Subcutaneous abdominal adipose tissue (tissue), 5 donors: Measurements from ENCODE around the gene PLXNA1.

Experiments used
- H3K27ac ChIP-seq: one replicate; pipeline ENCODE4 v1.7.0; 2013; ENCODE audit warnings: low read depth, mild to moderate bottlenecking, inconsistent platforms, low read length, moderate library complexity
- H3K27me3 ChIP-seq, 5 donors: one replicate each; pipeline ENCODE4 v1.7.0; 2013; ENCODE audit warnings: low read length in 5 of 5, inconsistent platforms in 1 of 5; ENCODE audit not compliant: control insufficient read depth in 5 of 5, insufficient read depth in 4 of 5
- H3K36me3 ChIP-seq, 5 donors: one replicate each; pipeline ENCODE4 v1.7.0; 2013; ENCODE audit warnings: low read length in 5 of 5; ENCODE audit not compliant: control insufficient read depth in 5 of 5, insufficient read depth in 5 of 5
- H3K4me1 ChIP-seq, 5 donors: one replicate each; pipeline ENCODE4 v1.7.0; 2013; ENCODE audit warnings: low read length in 5 of 5, mild to moderate bottlenecking in 3 of 5, moderate library complexity in 1 of 5; ENCODE audit not compliant: control insufficient read depth in 5 of 5, insufficient read depth in 5 of 5
- H3K4me3 ChIP-seq, 5 donors: one replicate each; pipeline ENCODE4 v1.7.0; 2013; ENCODE audit warnings: low read length in 5 of 5, low read depth in 1 of 5
- H3K9ac ChIP-seq, 5 donors: one replicate each; pipeline ENCODE4 v1.7.0; 2013; ENCODE audit warnings: low read length in 5 of 5, mild to moderate bottlenecking in 4 of 5, moderate library complexity in 3 of 5
- H3K9me3 ChIP-seq, 5 donors: one replicate each; pipeline ENCODE4 v1.7.0; 2013; ENCODE audit warnings: low read length in 5 of 5; ENCODE audit not compliant: control insufficient read depth in 5 of 5
- donor health status: healthy.
- donor health status: healthy.
- donor health status: healthy.
- donor health status: healthy.
- donor health status: healthy.

Gene PLXNA1

DNA sequence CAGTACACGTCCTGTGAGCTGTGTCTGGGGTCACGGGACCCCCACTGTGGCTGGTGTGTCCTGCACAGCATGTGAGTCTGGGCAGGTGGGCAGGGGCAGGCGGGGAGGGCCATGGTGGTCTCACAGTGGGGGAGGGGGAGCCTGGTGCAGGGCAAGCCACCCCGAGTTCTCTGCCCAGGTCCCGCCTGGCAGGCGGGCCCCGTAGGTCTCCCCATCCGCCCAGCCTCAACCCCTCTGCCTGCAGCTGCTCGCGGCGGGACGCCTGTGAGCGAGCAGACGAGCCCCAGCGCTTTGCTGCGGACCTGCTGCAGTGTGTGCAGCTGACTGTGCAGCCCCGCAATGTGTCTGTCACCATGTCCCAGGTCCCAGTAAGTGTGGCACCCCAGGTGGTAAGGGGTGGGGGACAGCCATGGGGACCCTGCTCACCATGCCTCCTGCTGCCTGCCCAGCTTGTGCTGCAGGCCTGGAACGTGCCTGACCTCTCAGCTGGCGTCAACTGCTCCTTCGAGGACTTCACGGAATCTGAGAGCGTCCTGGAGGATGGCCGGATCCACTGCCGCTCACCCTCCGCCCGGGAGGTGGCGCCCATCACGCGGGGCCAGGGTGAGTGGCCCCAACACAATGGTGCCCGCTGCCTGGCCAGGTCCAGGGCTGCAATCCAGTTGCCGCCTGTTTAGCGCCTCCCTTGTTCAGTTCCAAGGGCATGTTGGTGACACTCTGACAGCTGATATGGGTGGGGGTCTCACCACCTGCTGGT lies 21.9 kb downstream of the PLXNA1 start:
- peaks cover 0 to 36% (median 9%) of the 10 kb centered on the region in 5 donors for H3K36me3 ChIP-seq
- H3K9me3 ChIP-seq = no peaks in the 10 kb centered on the region
- H3K4me3 ChIP-seq = no peak overlapping the region
- no peak overlapping the region for H3K9ac ChIP-seq
- no peak overlapping the region for H3K27ac ChIP-seq
- H3K4me1 ChIP-seq = peaks cover 2 to 72% (median 49%) of the 10 kb centered on the region in 5 donors
- H3K27me3 ChIP-seq = no peaks in the 10 kb centered on the region

DNA sequence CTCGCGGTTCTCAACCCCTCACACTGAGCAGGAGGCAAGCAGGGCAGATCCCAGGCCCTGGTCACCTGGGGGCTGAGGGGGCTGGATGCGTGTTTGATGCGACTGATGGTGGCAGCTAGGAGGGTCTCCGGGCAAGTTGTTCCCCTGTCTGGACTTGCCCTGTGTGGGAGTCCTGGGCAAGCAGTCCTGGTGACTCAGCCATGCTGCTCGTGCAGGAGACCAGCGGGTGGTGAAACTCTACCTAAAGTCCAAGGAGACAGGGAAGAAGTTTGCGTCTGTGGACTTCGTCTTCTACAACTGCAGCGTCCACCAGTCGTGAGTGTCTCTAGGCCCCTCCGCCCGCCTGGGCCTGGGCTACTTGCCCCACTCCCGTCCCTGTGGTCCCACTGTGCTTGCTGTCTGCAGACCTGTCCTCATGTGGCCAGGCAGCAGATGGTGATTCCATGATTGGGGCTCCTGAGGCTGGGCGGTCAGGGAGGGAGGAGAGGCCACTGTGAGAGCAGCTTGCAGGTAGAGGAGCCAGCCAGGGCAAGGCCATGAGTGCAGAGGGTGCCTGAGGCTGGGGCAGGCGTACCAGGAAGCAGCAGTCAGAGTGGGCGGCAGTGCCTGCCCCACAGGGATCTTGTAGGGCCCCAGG lies 23.1 kb downstream of the PLXNA1 start:
- Histone ChIP-seq H3K27me3 (no peaks in the 10 kb centered on the region), H3K9me3 (no peaks in the 10 kb centered on the region)

DNA sequence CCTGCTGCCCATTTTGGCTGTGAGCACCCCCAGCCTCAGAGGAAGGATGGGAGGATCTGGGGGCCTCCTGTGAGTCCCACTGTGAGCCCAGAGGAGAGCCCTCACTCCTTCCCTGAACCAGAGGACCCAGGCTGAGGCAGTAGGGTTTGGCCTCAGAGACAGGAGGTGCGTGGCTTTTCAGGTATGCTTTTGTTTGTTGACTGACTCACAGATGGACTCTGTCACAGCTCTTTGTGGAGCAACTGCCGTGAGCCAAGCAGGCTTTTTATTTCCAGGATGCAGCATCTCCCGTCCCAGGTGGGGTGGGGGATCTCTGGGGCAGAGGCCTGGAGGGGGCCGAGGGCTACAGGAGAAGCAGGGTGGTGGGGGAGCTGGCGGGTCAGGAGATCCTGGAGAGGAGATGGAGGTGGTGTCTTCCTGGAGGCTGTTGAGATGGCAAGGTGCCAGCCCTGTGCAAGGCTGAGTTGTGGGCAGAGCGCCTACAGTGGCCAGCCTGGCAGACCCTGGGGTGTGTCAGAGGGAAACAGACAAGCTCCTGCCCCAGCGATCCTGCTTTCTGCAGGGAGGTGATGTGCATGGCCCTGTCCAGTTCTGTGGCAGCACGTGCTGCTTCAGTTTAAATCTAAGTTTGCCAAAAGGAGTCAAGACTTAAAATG lies 24.0 kb downstream of the PLXNA1 start:
- Histone ChIP-seq H3K27me3 (no peaks in the 10 kb centered on the region), H3K4me3 (no peak overlapping the region), H3K4me1 (peaks cover 4 to 76% (median 57%) of the 10 kb centered on the region in 5 donors), H3K36me3 (peaks cover 0 to 35% (median 9%) of the 10 kb centered on the region in 5 donors), H3K9me3 (no peaks in the 10 kb centered on the region), H3K9ac (no peak overlapping the region), H3K27ac (no peak overlapping the region)

More for the DNA sequence above, 23.1 kb downstream of the PLXNA1 start:
- Histone ChIP-seq H3K27ac (no peak overlapping the region), H3K4me3 (no peak overlapping the region), H3K4me1 (peaks cover 2 to 76% (median 56%) of the 10 kb centered on the region in 5 donors), H3K9ac (no peak overlapping the region), H3K36me3 (peaks cover 0 to 33% (median 9%) of the 10 kb centered on the region in 5 donors)

DNA sequence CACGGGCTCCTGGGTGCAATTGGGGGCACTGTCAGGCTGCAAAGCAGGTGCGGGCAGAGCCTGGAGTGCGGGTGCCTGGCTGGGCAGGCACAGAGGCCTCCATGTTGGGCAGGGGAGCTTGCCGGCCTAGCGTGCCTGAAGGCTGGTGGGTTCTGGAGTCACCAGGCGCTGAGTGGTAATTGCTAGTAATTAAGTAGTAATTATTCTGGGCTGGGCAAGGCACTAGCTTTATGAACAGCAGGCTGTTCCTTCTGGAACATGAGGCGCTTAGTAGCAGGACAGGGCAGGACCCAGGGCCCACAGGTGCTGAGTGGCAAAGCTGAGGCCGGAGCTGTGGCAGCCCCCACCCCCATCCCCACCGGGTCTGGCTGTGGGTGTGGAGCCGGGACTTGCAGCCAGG lies 25.3 kb downstream of the PLXNA1 start:
- Histone ChIP-seq H3K27ac (no peak overlapping the region), H3K9me3 (no peaks in the 10 kb centered on the region), H3K36me3 (peaks cover 0 to 45% (median 17%) of the 10 kb centered on the region in 5 donors), H3K4me1 (peaks cover 1 to 75% (median 47%) of the 10 kb centered on the region in 5 donors), H3K9ac (no peak overlapping the region), H3K4me3 (no peak overlapping the region), H3K27me3 (no peaks in the 10 kb centered on the region)

DNA sequence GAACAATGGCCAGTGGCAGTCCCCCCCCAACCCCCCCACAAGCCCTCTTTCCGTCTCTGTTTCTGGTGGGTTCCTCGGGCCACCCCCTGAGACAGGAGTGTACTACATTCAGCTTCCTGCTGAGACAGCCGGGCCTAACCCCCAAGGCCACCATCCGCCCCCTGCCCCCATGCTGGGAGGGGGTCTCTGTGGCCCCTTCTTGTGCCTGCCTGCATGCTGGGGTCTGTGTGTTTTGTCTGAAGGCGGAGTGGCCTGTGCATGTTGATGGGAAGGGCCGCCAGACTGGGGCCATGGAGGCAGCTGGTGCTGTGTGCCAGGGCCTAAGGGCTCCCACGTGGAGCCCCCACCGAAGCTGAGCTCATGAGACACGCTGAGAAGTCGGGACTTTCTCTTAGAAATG lies 26.6 kb downstream of the PLXNA1 start:
- H3K4me1 ChIP-seq = peaks cover 1 to 70% (median 41%) of the 10 kb centered on the region in 5 donors
- no peak overlapping the region for H3K9ac ChIP-seq
- H3K27ac ChIP-seq = no peak overlapping the region
- H3K36me3 ChIP-seq = peaks cover 0 to 55% (median 25%) of the 10 kb centered on the region in 5 donors
- no peaks in the 10 kb centered on the region for H3K9me3 ChIP-seq
- H3K27me3 ChIP-seq = no peaks in the 10 kb centered on the region
- H3K4me3 ChIP-seq = no peak overlapping the region

DNA sequence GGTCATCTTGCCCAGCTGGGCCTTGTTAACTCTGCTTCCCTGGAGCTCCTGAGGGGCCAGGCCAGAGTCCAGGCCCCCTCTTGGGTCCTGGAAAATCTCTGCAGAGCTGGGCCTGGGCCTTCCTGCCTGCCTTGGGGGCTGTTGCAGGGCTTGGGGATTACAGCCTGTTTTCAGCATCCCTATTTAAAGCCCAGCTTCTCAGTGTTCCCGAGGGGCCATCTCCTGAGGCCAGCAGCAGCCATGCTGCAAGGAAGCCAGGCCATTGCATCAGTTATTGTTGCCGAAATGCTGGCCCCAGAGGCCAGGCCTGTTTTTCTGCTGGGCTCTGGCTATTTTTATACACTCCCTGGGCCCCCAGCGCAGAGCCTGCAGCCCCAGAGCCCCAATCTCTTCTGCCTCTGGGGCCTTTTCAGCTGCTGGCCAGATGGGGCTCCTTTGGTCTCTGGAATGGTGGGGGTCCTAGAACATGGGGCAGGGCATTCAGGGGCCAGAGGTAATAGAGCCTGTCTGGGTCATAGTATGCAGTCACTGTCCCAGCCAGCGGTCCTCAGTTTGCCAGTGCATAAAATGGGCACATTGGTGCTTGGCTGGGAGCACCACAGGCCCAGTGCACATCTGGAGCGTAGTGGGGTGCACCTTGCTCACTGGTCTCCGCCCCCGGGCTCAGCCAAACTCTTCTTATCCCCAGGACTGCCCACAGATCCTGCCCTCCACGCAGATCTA lies 28.5 kb downstream of the PLXNA1 start:
- Histone ChIP-seq H3K4me1 (peaks cover 1 to 79% (median 49%) of the 10 kb centered on the region in 5 donors), H3K9me3 (no peaks in the 10 kb centered on the region), H3K4me3 (no peak overlapping the region), H3K36me3 (peaks cover 0 to 58% (median 30%) of the 10 kb centered on the region in 5 donors), H3K9ac (peak overlapping the region in 1 of 5 donors; percentile 4), H3K27ac (no peak overlapping the region), H3K27me3 (no peaks in the 10 kb centered on the region)

DNA sequence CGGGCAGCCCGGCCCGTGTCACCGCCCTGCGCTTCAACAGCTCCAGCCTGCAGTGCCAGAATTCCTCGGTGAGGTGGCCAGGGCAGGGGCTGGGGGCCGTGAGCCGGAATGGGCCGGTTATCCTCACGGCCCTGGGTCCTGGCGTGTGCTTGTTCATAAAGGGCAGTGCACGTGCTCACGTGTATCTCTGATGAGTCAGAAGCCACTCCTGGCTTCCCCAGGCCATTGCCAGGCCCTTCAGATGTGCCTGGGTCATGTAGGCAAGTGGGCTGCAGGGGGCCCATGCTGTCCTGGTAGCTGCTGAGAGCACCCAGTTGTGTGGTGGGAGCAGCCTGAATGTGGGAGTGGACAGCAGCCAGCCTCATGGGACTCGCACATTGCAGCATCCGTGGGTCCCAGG lies 29.2 kb downstream of the PLXNA1 start:
- peaks cover 0 to 58% (median 36%) of the 10 kb centered on the region in 5 donors for H3K36me3 ChIP-seq
- no peak overlapping the region for H3K4me3 ChIP-seq
- H3K27me3 ChIP-seq = no peaks in the 10 kb centered on the region
- H3K9me3 ChIP-seq = no peaks in the 10 kb centered on the region
- no peak overlapping the region for H3K27ac ChIP-seq
- no peak overlapping the region for H3K9ac ChIP-seq
- peaks cover 1 to 76% (median 46%) of the 10 kb centered on the region in 5 donors for H3K4me1 ChIP-seq

DNA sequence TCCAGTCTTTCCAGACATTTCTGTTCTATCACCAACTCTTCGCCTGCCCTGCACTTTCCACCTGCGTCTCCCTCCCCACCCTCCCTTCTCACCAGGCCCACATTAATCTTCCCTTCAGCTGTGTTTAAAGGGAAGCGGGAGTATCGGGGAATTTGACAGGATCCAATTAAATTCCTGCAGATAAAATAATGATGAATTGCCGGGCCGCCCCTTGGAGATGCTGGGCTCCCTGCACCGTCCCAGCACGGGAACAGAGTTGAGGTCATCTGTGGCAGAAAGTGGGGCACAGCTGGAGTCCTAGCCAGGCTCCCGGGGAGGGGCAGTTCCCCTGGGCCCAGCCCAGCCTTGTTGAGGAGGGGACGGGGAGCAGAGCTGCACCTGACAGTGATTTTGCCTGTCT lies 30.3 kb downstream of the PLXNA1 start:
- Histone ChIP-seq H3K36me3 (peaks cover 0 to 60% (median 43%) of the 10 kb centered on the region in 5 donors), H3K4me3 (no peak overlapping the region), H3K9ac (no peak overlapping the region), H3K4me1 (peaks cover 1 to 65% (median 42%) of the 10 kb centered on the region in 5 donors), H3K27ac (no peak overlapping the region), H3K9me3 (no peaks in the 10 kb centered on the region), H3K27me3 (no peaks in the 10 kb centered on the region)

DNA sequence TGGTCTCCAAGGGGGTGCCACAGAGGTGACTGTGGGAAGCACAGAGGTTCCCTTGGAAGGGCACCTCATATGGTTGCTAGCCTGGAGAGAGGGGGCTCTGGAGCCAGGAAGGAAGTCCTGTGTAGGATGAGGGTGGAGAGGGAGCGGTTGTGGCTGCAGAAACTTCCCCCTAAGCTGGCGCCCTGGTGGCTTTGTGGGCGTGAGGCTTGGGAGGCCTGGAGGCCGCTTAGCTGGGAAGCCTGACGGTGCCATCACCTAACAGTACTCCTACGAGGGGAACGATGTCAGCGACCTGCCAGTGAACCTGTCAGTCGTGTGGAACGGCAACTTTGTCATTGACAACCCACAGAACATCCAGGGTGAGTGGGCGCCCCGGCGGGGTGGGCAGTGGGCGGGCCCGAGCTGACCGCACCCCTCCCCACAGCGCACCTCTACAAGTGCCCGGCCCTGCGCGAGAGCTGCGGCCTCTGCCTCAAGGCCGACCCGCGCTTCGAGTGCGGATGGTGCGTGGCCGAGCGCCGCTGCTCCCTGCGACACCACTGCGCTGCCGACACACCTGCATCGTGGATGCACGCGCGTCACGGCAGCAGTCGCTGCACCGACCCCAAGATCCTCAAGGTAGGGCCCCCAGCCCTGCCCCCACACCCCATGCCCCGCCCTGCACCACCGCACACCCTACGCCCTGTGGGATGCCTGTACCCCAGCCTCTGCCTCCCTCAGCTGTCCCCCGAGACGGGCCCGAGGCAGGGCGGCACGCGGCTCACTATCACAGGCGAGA lies 31.0 kb downstream of the PLXNA1 start:
- Histone ChIP-seq H3K27me3 (no peaks in the 10 kb centered on the region), H3K9ac (no peak overlapping the region), H3K4me3 (no peak overlapping the region), H3K9me3 (no peaks in the 10 kb centered on the region), H3K4me1 (peaks cover 1 to 57% (median 39%) of the 10 kb centered on the region in 5 donors), H3K27ac (no peak overlapping the region), H3K36me3 (peaks cover 0 to 66% (median 51%) of the 10 kb centered on the region in 5 donors)
